Activated T-helper 1 cell treated with anti-CD3 and anti-CD28 coated beads, Interleukin-2, amount 50 U/mL, for 16 hours (primary cell): Measurements from ENCODE around the gene ZNF608.

ENCODE experiments used
- DNase-seq, 2 donors: peaks; one replicate each; pipeline ENCODE4 v3.0.0-alpha.2; 2020; ENCODE audit warnings: low read depth in 1 of 2, low spot score in 1 of 2

ZNF608 gene

DNA sequence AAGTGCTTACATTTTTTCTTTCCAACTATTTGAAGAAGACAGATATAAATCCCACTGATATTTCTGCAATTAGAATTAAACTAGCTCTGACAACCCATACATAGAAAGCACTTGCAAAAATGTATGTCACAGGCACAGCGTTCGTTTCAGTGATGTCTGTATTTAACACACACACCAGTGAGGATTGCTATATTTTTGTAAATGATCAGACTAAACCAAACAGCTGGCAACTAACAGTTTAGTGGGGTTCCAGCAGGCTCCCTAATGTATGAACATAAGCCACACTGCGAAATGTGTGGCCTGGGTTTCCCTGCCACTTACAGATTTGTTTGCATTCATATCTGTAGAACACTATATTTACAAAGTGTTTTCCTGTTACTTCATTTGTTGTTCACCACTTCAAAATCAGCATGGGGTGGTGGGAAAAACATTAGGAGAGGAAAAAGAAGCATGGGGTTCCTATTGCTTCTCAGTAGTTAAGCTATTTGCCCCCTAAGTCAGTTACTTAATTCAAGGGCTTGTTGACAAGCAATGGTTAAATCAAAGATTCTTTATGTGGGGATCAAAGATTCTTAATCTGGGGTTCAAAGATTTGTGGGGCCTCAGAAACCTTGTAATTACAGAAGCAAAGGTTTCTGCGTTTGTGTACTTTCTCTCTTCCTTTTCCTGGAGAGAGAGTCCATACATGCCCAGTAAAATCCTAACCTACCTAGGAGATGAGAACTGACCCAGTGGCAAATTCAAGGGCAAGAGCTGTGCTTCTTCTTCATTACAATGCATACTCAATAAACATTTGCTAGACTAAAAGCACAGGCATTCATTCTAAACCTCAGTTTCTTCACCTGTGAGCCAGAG, 27.1 kb downstream of the ZNF608 start:
- no peak for DNase-seq

DNA sequence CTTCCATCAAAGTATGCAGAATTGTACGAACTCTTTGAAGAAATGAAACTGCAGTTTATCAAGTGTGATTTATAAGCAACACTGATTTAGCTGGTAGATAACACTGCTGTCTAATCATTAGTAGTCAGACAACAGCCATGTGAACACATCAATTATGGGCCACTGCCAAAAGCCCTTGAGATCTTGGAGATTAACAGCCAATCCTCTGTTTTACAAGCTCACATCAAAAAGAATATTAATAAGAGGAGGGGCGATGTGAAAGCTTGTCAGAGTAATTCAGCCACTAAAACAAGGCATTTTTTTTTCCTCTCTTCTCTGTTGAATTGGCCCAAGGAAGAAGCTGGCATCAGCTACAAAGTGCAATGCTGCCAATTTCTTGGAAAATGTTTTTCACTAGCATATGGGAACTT, 28.1 kb downstream of the ZNF608 start:
- DNase-seq: no peak

DNA sequence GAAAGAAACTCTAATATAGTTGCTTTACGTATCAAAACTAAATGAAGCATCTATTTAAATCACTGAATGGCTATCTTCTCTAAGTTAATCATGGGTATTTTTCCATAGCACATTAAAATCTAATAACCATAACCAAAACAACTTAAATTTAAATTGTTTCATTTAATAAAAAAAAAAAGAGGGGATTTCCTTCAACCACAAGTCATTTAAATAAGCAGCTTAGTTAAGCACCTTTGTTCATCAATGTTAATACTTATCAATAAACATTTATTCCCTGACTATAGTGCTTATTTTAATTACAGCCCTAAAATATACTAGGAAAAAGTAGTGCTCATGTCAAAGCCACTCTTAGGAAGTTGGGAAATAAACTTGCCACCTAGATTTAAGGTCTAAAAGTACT, 30.3 kb downstream of the ZNF608 start:
- no peak for DNase-seq

DNA sequence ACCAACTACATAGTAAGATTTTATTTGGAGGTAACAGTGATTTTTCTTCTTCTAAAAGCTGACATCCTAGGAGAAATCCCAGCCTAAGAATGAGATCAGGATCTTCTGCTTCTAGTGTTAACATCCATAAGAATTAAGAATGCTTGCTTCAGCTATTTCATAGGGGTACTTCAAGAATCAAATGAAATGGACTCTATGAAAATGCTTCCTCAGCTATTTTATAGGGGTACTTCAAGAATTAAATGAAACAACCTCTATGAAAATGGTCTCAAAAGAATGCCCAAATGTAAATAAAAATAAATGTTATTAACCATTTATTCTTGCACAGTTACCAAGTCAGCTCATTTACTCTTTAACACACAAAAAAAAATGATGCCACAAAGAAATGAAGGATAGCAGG, 31.5 kb downstream of the ZNF608 start:
- no peak for DNase-seq

DNA sequence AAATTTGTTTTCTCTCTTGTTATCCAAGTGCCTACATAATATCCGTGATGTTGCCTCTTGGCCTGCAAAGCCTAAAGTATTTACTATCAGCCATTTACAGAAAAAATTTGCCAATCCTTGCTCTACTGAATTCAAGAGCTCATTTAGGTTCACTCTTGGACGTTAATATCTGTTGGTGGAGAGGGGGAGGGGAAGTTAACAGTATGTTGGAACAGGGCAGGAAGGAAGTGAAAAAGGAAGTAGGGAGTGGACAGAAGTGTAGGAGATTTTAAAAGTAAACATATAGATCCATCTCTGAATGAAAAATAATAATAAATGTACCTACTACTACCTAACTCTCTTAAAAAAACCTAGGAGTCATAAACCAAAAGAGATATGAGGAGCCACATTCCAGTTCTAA, 32.8 kb downstream of the ZNF608 start:
- DNase-seq: no peak

DNA sequence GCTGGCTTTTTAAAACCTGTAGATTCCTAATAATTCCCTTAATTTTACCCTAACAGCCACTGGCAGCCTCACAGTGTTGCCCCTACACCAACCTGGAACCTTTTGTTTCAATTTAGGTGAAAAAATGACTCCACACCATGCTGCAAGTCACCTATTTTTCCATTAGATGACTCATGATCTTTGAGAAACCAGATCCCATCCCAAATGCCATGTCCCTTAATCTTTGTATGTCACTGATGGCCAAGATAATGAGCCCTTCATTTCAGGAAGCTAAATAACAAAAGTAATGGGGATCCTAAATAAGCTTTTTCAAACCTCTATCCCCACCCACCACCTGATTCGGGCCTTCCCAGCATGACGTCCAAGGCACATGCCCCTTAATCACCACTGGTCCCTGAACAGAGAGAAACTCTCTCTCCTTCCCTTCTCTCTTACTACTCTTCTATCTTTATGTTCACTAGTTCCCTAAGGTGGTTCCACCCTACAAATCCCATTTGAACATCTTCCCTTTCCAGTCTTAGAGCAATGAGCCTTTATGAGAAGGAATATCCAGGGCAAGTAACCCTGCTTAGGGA, 33.6 kb downstream of the ZNF608 start:
- no peak for DNase-seq

DNA sequence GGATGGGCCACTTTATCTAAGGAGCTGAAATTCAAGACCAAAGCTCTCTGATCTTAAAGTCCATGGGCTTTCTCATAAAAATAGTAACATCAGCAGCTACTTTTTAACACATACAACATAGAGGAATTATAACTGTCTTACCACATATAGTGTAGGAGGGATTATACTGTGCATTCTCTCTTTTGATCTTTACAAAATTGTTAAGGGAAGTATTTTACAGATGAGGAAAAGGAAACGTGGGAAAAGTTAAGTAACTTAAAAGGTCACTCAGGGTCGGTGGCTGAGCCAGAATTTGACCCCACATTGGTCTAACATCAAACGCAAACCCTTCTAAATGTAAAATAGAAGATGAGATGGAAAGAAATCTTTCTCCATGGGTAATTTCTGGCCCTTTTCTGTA, 38.4 kb downstream of the ZNF608 start:
- no peak for DNase-seq

DNA sequence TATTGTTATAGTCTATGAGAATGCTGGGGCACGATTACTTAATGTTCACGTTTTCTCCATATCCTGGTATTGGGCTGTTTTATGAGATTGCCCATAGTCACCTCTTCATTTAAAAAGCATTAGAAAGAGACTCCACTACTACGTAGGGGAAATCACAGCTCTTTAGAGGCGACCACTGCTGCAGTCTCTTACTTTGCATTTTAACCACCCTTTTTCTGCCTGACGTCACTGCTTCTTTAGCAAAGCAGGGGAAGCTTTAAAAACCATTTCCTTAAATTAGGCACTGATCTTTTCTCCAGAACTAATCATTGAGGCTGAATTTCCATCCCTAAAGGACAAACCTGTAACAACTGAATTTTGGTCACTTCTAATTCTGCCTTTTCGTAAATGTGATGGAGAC, 38.9 kb downstream of the ZNF608 start:
- no peak for DNase-seq

DNA sequence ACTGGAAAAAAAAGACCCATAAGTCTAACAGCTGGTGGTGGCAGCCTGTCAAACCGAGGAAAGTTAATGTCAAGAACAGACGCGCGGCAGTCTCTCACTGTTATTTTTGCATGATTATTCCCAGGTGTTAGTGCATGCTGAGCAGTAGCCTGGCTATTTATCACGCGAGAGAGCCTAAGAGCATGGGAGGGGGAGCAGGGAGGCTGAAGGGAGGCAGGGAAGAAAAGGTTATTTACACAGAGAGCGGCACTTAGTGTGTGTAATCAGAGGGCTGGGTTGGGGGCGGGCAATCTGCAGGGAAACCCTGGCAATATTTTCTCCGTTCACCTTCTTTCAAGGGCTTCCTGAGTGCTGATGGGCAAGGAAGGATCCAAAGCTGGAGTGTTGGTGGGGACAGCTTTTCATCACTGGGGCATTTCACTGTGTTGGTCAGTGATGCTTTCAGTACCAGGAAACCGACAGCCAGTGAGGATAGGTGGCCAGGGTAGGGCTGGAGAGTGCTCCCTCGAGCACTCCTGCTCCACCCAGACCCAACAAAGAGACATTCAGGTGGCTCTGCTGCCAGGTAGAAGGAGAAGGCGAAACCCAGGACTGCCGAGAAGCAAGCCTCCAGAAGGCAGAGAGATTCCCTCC, 39.6 kb downstream of the ZNF608 start:
- DNase-seq: no peak

DNA sequence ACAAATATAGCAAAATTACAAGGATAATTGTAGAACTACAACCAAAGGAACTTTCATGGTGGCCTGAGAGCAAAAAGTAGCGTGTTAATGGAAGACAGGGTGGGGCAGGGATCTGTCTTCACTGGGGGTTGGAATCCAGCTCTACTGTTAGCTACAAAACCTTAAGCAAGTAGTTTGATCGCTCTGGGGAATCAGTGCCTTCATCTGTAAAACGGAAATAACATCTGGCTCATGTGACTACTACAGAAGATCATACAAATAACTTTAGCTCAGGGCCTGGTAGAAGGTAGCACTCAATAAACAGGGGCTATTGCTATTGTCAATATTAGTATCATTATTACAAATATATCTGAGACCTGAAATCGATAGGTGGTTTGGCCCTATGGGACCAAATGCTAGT, 40.4 kb downstream of the ZNF608 start:
- DNase-seq: no peak

DNA sequence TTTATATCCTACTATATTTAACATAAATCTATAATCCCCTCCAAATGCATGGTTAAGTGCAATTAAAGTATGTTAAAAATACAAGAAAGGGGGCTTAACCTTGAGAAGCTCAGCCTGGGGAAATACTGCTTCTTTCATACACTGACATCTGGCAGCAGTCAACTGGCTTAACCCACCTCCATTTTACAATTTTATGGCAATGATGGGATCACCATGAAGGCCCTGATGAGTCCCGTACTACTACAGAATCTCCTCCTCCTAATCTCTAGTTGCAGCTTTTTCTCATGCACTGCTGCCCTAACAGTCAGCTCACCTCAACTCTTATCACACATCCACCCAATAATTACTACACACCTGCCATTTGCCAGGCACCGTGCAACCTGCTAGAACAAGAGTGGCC, 40.9 kb downstream of the ZNF608 start:
- DNase-seq: no peak

DNA sequence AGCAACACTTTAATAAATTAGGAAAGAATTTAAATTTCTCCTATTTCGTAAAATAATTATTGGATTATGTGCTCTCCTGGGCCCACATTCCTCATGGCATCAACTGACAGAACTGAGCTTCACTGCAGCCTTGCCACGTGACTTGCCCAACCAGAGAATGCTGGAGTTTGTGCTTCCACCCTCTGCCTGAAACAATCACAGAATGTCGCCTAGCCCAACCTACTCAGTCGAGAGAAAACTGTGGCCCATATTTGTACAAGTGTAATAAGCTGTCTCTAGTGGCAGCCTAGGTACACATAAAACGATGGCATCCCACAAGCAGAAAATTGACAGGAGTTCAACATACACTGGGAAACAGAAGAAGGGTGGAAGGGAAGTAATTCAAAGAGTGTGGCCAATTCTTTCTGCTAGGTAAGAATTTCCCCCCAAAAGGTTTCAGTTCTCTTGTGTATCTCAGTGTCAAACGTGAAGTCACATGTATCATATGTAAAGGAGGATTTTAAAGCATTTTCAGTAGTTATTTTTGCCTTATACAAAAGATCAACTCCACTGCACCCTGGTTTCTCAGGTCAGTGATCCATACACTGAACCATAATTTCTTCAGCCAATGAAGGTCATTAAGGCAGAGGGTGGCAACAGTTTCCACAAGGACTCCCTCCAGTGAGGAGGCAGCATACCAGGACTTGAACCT, 41.7 kb downstream of the ZNF608 start:
- DNase-seq: no peak

DNA sequence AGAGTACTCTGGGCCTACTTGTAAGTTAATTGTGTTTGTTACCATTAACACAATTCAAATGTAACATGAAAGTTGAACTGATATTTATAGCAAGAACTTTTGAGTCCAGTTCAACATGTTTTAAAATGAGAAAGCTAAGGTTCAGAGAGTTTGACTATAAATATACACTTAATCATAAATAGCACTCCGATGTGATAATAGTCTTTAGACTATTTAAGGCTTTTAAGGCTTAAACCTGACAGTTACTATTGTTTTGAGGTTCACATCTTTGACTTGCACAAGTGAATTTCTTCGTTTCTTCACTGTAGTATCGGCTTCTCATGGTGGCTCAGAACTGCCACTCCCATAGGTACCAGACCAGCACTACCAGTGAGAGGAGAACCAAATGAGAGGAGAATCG, 42.4 kb downstream of the ZNF608 start:
- no peak for DNase-seq

DNA sequence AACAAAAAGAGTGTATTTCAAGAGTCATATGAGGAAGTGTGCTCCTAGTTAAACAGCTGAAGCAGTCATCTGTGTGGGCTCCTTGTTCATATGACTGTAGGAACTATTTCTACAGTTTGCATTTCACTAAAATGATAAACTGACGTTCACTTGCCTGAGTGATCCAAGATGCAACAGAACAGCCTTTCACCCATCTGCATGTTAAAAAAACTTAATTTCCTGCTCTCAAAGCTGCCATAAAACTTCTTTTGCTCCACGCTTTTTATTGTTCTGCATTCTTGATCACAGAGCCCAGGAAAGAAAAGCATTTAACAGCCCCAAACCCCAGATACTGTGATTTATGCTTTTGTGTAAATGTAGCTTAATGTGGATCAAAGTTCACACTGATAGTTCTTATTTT, 43.9 kb downstream of the ZNF608 start:
- no peak for DNase-seq

DNA sequence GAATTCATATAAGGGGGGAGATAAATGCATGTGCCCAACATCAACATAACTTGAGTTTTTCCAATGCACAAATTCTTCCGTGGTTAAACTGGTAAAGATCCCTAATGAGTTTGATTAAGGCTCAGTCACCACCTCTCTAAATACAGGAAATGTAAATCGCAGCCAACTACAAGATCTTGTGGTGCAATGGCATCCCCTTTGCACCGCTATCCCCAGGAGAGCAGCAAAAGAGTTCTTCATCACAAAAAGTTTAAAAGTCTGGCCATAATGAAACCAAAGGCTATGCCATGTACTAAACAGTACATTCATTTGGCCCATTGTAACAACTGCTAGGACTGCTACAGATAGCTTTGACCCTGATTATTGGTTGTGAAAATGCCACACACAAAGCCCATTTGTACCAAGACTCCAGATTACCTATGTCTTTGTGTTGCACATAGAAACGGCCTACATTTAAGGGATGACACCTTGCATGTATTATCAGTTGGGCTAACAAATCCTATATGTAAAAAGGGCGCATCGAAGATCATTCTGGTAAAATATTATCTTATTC, 44.5 kb downstream of the ZNF608 start:
- no peak for DNase-seq

DNA sequence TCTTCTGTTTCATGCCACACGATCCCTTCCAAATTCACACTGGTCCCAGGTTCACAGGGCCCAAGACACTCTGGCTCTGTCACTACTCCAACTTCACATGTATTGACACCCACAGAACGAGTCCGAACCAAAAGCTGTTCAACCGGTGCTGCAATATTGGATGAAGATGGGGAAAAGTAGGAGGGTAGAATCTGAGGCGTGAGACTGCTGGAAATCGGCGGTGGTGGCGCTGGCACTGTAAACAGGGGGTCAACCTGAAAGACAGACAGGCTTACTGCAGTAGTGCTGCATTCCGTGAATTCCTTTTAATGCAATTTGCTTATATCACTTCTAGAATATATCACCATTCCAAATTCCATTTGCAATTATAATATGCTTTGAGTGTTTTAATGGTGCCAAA, 45.4 kb downstream of the ZNF608 start:
- DNase-seq: no peak

DNA sequence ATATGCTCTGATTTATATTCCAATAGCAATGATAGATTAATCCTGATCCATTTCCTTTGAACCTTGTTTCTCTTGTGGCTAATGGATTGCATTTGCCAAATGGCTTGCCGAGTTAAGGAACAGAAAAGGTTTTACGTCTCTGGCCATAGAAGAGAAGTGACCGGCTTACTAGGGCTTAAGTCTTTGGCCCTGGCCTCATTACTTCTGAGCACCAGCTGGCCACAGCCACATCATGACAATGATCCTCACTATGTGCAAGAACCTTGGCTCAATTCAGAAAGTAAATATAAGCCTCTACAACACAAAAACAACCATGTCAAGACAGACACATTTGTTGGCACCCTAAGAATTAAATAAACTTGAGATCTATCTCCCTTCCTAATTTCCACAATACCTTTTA, 46.1 kb downstream of the ZNF608 start:
- DNase-seq: no peak

DNA sequence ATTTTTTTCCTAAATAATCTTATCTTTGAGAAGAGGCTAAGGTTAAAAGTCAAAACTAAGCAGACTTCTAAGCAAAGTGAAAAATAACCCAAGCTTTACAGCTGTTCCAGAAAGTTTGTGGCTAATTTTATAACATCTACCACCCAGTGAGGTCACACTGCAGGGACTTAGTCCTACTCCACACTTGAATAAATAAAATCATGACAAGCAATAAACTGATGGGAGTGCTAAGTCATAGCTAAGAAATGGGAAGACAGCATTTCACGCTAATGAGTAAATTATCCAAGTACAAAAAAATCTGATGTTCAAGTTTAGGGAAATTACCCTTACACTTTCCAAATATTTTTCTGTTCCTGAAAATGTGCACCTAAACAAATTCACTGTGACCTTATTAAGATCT, 47.7 kb downstream of the ZNF608 start:
- no peak for DNase-seq

DNA sequence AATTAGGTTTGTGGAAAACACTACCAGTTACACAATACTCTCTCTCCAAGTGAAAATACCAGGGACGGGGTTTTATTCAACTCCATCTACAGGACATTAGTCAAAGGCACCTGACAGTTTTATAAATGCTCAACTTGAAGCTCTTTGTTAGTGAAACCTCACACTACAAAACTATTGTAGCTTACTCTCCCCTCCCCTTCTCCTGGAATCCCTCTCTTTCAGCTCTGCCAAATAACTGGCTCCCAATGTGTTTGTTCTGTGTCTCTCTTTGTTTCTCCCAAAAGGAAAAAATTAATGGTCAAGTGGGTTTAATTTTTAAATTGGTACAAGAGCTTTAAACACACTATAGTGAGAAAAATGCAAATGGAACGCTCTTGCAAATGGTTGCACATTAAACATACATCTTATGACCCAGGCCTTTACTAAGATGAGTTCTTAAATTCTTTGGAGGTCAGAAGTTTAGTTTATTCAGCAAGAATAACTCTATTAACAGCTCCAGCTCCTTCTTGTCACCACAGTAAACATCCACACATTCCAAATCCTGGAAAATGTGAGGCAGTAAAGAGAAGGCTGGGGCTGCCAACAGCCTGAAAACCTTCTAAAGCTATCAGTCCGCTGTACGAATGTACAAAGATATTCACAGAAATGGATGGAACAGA, 48.4 kb downstream of the ZNF608 start:
- no peak for DNase-seq

DNA sequence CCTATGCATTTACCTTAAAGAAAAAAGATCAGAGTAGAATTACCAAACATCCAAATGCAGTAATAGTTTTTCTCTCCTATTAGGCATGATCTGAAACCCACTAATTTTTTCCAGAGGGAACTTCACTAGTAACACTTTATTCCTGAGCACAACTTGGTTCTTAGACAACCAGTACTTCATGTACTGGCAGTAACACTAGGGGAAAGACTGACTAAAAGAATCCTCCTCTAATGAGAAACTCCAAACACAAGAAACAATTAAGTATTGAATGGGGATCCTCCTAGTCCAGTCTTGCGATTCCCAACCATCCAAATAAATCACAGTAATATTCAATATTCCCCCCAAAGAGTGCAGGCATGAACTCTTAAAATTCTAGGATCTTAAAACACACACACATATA, 48.9 kb downstream of the ZNF608 start:
- DNase-seq: no peak

DNA sequence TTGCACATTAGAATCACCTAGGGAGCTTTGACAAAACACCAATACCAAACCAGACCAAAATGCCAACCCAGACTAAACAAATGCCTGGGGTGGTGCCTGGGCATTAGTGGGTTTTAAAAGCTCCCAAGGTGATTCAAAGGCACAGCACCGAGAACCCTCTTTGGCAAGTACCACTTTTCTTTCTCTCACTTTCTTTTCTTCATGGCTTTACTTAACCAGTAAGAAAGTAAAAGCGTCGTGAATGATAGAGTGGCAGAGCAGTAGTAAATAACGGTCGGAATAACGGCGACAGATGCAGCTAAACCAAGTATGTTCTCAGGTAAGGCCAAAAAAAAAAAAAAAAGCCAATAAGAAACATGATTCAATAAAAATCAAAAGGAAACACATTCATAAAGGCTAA, 49.5 kb downstream of the ZNF608 start:
- no peak for DNase-seq
